Measurements from ENCODE around the gene GPR137. TPM values are rescaled to one million over a fixed set of nuclear protein-coding genes. Genes with fewer than 3 reads are reported as not detected.

Gene GPR137
- total RNA-seq, 1 experiment from 2014 or later = 33.3 TPM

DNA sequence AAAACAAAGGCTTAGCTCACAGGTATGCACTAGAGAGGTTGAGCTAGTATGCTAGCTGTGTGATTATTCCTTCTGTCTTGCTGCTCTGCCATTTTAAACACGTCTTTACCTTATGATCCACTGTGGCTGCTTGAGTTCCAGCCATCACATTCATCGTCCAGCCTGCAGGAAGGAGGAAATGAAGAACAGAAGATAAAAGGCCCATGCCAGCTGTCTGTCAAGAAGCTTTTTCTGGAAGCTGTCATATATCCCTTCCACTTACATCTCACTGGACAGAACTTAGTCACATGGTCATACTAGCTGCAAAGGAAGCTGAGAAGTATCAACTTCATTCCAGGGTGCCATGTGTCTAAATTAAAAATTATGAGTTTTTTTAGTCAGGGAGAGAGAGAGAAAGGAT lies 41.7 kb downstream of the GPR137 start:
- CTCF ChIA-PET = interaction anchor here (2.2 kb wide), 1 partner anchor 28 kb away, joined by 5 read pairs; no protein-coding TSS in a partner anchor
- no peak for DNase-seq
- Mint-ChIP-seq H3K9me3 (ENCODE audit: low read depth, unreplicated experiment) (peaks cover 3% of the 10 kb centered on the region), H3K27ac (ENCODE audit: unreplicated experiment) (no peak overlapping the region), H3K27me3 (ENCODE audit: unreplicated experiment) (no peaks in the 10 kb centered on the region), H3K4me3 (ENCODE audit: low read depth, unreplicated experiment) (no peak overlapping the region), H3K36me3 (ENCODE audit: insufficient read depth, unreplicated experiment) (peaks cover 10% of the 10 kb centered on the region), H3K4me1 (ENCODE audit: low read depth, unreplicated experiment) (peaks cover 11% of the 10 kb centered on the region)
- intact Hi-C loops (cut with micrococcal nuclease; ENCODE audit: unreplicated experiment) = no loop called here
- TF ChIP-seq, protein P1, sequence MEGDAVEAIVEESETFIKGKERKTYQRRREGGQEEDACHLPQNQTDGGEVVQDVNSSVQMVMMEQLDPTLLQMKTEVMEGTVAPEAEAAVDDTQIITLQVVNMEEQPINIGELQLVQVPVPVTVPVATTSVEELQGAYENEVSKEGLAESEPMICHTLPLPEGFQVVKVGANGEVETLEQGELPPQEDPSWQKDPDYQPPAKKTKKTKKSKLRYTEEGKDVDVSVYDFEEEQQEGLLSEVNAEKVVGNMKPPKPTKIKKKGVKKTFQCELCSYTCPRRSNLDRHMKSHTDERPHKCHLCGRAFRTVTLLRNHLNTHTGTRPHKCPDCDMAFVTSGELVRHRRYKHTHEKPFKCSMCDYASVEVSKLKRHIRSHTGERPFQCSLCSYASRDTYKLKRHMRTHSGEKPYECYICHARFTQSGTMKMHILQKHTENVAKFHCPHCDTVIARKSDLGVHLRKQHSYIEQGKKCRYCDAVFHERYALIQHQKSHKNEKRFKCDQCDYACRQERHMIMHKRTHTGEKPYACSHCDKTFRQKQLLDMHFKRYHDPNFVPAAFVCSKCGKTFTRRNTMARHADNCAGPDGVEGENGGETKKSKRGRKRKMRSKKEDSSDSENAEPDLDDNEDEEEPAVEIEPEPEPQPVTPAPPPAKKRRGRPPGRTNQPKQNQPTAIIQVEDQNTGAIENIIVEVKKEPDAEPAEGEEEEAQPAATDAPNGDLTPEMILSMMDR (IDR thresholded peaks at IDR 0.05; ENCODE audit: unreplicated experiment) = no peak
- no TSS peak for BruUV-seq (replicated peaks)

DNA sequence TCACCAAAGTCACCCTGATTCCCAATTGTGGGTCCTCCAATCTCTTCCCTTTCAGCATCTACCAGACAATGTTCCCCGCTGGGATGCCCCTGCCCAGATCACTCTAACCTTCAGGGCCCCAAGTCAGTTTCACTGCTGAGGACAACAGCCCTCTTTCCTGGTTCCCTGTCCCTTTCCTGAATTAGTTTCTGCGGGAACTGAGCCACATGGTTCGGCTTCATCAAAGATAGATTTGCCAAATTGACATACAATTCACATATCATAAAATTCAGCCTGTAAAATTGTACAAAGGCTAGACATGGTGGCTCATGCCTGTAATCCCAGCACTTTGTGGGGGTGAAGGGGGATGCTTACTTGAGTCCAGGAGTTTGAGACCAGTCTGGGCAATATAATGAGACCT lies 42.3 kb downstream of the GPR137 start:
- Mint-ChIP-seq H3K4me1 (ENCODE audit: low read depth, unreplicated experiment) (peaks cover 11% of the 10 kb centered on the region), H3K27me3 (ENCODE audit: unreplicated experiment) (no peaks in the 10 kb centered on the region), H3K9me3 (ENCODE audit: low read depth, unreplicated experiment) (peaks cover 3% of the 10 kb centered on the region), H3K27ac (ENCODE audit: unreplicated experiment) (no peak overlapping the region), H3K36me3 (ENCODE audit: insufficient read depth, unreplicated experiment) (peaks cover 10% of the 10 kb centered on the region), H3K4me3 (ENCODE audit: low read depth, unreplicated experiment) (no peak overlapping the region)
- TF ChIP-seq, protein P1 (IDR thresholded peaks at IDR 0.05; ENCODE audit: unreplicated experiment) = no peak
- no TSS peak for BruUV-seq (replicated peaks)
- intact Hi-C loops (cut with micrococcal nuclease; ENCODE audit: unreplicated experiment) = no loop called here
- CTCF ChIA-PET = interaction anchor here (2.2 kb wide), 1 partner anchor 27 kb away, joined by 5 read pairs; no protein-coding TSS in a partner anchor
- DNase-seq = no peak

DNA sequence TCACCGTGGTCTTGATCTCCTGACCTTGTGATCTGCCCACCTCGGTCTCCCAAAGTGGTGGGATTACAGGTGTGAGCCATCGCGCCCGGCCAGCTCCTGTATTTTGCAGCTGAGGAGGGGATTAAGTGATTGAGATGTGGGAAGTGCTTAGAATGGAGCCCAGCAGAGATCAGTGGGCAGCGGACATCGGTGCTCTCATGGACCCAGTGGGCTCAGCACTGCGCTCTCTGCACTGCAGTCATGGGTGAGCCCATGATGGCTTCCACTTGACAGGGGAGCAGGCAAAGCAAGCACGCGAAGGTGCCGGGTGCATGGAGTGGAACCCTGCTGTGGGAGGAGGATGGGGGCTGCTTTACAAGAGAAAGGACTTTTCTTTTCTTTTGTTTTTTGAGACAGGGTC lies 45.2 kb downstream of the GPR137 start:
- H3K4me1 Mint-ChIP-seq (ENCODE audit: low read depth, unreplicated experiment) = peaks cover 24% of the 10 kb centered on the region
- no peak overlapping the region for H3K27ac Mint-ChIP-seq (ENCODE audit: unreplicated experiment)
- H3K27me3 Mint-ChIP-seq (ENCODE audit: unreplicated experiment) = no peaks in the 10 kb centered on the region
- DNase-seq = no peak
- peaks cover 8% of the 10 kb centered on the region for H3K36me3 Mint-ChIP-seq (ENCODE audit: insufficient read depth, unreplicated experiment)
- intact Hi-C loops (cut with micrococcal nuclease; ENCODE audit: unreplicated experiment) = no loop called here
- no TSS peak for BruUV-seq (replicated peaks)
- CTCF ChIA-PET = interaction anchor here (1.0 to 2.8 kb wide), 4 partner anchors 13 to 47 kb away, joined by 4 to 58 read pairs (median 14); partner anchors contain the start of genes BAD, PRDX5 and TRMT112
- H3K9me3 Mint-ChIP-seq (ENCODE audit: low read depth, unreplicated experiment) = peaks cover 3% of the 10 kb centered on the region
- H3K4me3 Mint-ChIP-seq (ENCODE audit: low read depth, unreplicated experiment) = no peak overlapping the region
- TF ChIP-seq, protein P1 (IDR thresholded peaks at IDR 0.05; ENCODE audit: unreplicated experiment) = no peak

DNA sequence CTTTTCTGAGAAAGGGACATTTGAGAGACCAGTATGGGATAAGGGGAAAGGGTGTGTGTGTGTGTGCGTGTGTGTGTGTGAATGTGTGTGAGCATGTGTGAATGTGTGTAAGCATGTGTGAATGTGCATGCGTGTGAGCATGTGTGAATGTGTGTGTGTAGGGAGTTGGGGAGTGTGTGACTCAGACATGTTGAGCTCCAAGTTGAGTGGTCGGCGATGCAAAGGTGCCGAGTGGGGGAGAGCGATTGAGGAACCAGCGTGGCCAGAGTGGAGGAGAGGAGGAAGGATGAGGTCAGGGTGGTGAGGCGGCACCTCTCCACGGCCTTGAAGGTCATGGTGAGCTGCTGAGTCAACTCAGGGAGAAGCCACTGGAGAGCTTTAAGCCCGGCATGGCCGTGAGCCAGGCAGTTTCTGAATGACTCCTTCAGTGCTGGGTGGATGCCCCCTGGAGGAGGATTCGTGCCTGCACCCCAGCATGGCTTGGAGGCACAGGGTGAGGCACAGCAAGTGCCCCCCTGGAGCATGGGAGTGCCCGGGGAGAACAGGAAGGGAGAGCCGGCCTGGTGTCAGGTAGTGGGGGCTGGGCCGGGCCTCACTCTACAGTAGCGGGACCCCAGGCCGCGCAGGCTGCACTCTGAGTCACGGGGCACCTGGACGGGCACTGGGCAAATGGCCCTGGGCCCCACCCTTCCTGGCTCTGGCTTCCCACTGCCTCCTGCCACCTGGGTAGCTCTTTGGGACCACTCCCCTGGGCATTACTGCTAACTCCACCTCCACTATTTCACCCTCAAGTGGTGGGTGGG lies 46.1 kb downstream of the GPR137 start:
- BruUV-seq (replicated peaks) = no TSS peak

More for the DNA sequence above, 46.1 kb downstream of the GPR137 start:
- Mint-ChIP-seq H3K9me3 (ENCODE audit: low read depth, unreplicated experiment) (peaks cover 3% of the 10 kb centered on the region), H3K36me3 (ENCODE audit: insufficient read depth, unreplicated experiment) (peaks cover 8% of the 10 kb centered on the region), H3K4me1 (ENCODE audit: low read depth, unreplicated experiment) (peaks cover 24% of the 10 kb centered on the region), H3K4me3 (ENCODE audit: low read depth, unreplicated experiment) (no peak overlapping the region), H3K27me3 (ENCODE audit: unreplicated experiment) (no peaks in the 10 kb centered on the region), H3K27ac (ENCODE audit: unreplicated experiment) (no peak overlapping the region)
- TF ChIP-seq, protein P1 (IDR thresholded peaks at IDR 0.05; ENCODE audit: unreplicated experiment) = peak; percentile 62
- DNase-seq = peak; percentile 84
- CTCF ChIA-PET = interaction anchor here (1.0 to 2.8 kb wide), 8 partner anchors 11 to 50 kb away, joined by 3 to 58 read pairs (median 4); partner anchors contain the start of genes BAD, PRDX5 and TRMT112
- intact Hi-C loops (cut with micrococcal nuclease; ENCODE audit: unreplicated experiment) = no loop called here
